OCI-LY3 (cell line): ENCODE measurements around the gene PRSS33.

Source experiments
- H2AFZ ChIP-seq: fragments of 200-600, 300-600 bp; shearing (Covaris generic); 2 replicates; pipeline ENCODE4 v1.6.0; 2014; ENCODE audit warnings: antibody characterized with exemption, low read depth, low read length
- H3K27ac ChIP-seq: fragments of 200-600, 300-600 bp; sonication (generic); 2 replicates; pipeline ENCODE4 v1.5.1; 2014; ENCODE audit warnings: mild to moderate bottlenecking, low read length, moderate library complexity, mixed read lengths
- H3K27me3 ChIP-seq: fragments of 200-600, 300-600 bp; sonication (generic); 2 replicates; pipeline ENCODE4 v1.6.1; 2014; ENCODE audit warnings: low read depth, low read length, mixed read lengths
- H3K36me3 ChIP-seq: fragments of 200-600, 300-600 bp; sonication (generic); replicated peaks from 2 replicates; pipeline ENCODE3; 2014; ENCODE audit warnings: low read depth, low read length, mixed read lengths
- H3K4me1 ChIP-seq: fragments of 300-600, 200-600 bp; sonication (generic); 2 replicates; pipeline ENCODE4 v1.6.1; 2014; ENCODE audit warnings: low read length, mixed read lengths
- H3K4me2 ChIP-seq: fragments of 200-600, 300-600 bp; sonication (generic); 2 replicates; pipeline ENCODE4 v1.6.1; 2014; ENCODE audit warnings: low read length, mixed read lengths
- H3K4me3 ChIP-seq: fragments of 300-600, 200-600 bp; sonication (generic); 2 replicates; pipeline ENCODE4 v1.5.1; 2014; ENCODE audit warnings: antibody characterized with exemption, mild to moderate bottlenecking, low read length, moderate library complexity
- H3K79me2 ChIP-seq: fragments of 300-600, 200-600 bp; shearing (Covaris generic); 2 replicates; pipeline ENCODE4 v1.6.1; 2014; ENCODE audit warnings: mild to moderate bottlenecking, low read length, mixed read lengths
- H3K9ac ChIP-seq: fragments of 300-600, 200-600 bp; shearing (Covaris generic); 2 replicates; pipeline ENCODE4 v1.6.0; 2014; ENCODE audit warnings: mild to moderate bottlenecking, low read length, moderate library complexity
- H3K9me3 ChIP-seq: fragments of 200-600, 300-600 bp; shearing (Covaris generic); 2 replicates; pipeline ENCODE4 v1.6.1; 2014; ENCODE audit warnings: low read length, mixed read lengths; ENCODE audit not compliant: insufficient read depth
- H4K20me1 ChIP-seq: fragments of 200-600, 300-600 bp; sonication (generic); 2 replicates; pipeline ENCODE4 v1.6.1; 2016; ENCODE audit warnings: low read length, mixed read lengths; ENCODE audit not compliant: insufficient read depth
- EZH2phosphoT487 ChIP-seq: fragments of 200-600 bp; shearing (Covaris generic); IDR thresholded peaks from 2 replicates; pipeline ENCODE4 v1.6.1; 2018; ENCODE audit warnings: antibody characterized with exemption, mixed run types, low read depth
- TF ChIP-seq, protein P1 (sequence below): fragments of 200-600, 300-600 bp; sonication (generic); IDR thresholded peaks from 2 replicates; pipeline ENCODE4 v1.5.1; 2014; ENCODE audit warnings: antibody characterized with exemption, low read length, low read depth

Gene PRSS33

DNA sequence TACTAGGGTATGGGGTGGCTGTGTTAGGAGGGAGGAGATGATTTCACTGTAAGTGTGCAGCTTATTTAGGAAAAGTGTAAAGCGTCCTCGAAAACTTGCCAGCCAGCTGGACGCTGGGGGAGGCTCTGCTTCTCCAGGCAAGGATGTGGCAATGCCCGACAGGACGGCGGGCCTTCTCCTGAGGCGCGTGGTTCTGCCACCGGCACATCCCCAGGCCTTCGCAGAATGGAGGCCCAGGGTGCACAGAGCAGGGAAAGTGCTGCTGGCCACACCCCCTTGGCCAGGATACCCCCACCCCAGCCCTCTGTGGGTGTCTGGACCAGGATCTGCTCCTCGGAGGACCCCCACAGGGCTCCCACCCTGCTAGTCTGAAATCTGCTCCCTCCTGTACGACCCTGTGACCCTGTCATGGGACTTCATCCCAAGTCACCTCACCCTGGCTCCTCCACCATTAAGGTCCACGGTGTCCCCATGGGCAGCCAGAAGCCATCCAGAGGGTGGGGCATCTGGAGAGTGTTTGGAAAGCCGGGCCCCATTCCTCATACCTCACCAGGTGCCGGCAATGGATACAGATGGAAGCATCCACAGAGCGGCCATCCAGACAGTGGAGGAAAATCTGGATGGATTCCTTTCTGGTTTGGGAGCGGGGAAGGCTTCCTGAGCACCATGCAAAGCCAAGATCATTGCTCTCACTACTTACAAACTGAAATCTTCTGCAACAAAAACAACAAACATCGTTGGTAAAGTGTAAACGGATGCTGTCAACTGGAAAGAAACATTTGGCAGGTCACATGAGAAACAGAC, 44.2 kb downstream of the PRSS33 start:
- Histone ChIP-seq H3K4me2 (no peak overlapping the region), H3K4me1 (no peaks in the 10 kb centered on the region), H3K36me3 (no peaks in the 10 kb centered on the region), H3K79me2 (no peaks in the 10 kb centered on the region), H3K4me3 (no peak overlapping the region), H2AFZ (no peak overlapping the region), H3K9ac (no peak overlapping the region), H3K27ac (no peak overlapping the region), H3K9me3 (no peaks in the 10 kb centered on the region), H3K27me3 (no peaks in the 10 kb centered on the region), H4K20me1 (no peaks in the 10 kb centered on the region)
- TF ChIP-seq EZH2phosphoT487: no peak
- TF ChIP-seq, protein P1, sequence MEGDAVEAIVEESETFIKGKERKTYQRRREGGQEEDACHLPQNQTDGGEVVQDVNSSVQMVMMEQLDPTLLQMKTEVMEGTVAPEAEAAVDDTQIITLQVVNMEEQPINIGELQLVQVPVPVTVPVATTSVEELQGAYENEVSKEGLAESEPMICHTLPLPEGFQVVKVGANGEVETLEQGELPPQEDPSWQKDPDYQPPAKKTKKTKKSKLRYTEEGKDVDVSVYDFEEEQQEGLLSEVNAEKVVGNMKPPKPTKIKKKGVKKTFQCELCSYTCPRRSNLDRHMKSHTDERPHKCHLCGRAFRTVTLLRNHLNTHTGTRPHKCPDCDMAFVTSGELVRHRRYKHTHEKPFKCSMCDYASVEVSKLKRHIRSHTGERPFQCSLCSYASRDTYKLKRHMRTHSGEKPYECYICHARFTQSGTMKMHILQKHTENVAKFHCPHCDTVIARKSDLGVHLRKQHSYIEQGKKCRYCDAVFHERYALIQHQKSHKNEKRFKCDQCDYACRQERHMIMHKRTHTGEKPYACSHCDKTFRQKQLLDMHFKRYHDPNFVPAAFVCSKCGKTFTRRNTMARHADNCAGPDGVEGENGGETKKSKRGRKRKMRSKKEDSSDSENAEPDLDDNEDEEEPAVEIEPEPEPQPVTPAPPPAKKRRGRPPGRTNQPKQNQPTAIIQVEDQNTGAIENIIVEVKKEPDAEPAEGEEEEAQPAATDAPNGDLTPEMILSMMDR: no peak

DNA sequence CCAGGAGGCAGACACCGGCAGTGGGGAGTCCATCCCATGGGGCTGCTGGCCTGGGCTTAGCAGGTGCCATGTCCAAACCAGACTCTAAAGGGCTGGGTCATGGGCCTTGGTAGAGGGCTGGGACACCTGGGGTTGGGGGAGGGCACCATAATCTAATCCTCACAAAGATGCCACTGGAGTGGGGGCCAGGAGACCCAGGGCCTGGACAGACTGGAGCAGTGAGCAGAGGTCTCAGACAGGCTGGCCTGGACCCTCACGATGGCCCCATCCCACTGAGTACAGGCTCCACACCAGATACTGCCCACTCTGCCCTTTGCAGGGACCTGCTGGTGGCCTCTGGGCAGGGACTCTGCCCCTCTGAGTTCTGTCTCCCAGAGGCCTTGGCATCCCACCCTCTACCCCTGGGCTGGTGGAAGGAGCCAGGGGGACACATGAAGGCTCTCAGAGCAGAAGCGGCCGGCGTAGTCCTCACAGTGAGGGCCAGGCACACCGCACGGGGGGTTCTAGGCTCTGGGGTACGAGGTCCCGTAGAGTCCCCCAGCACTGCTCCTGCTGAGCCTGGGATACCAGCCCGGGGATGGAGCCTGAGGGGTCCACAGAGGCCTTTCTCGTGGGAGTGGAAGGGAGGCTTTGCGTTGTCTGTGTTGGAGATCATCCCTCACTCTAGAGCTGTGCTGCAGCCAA, 44.9 kb downstream of the PRSS33 start:
- Histone ChIP-seq H4K20me1 (no peaks in the 10 kb centered on the region), H2AFZ (no peak overlapping the region), H3K9me3 (no peaks in the 10 kb centered on the region), H3K4me2 (no peak overlapping the region), H3K4me1 (no peaks in the 10 kb centered on the region), H3K79me2 (no peaks in the 10 kb centered on the region), H3K27ac (no peak overlapping the region), H3K4me3 (no peak overlapping the region), H3K9ac (no peak overlapping the region), H3K36me3 (no peaks in the 10 kb centered on the region), H3K27me3 (no peaks in the 10 kb centered on the region)
- no peak for TF ChIP-seq EZH2phosphoT487
- TF ChIP-seq, protein P1: no peak

DNA sequence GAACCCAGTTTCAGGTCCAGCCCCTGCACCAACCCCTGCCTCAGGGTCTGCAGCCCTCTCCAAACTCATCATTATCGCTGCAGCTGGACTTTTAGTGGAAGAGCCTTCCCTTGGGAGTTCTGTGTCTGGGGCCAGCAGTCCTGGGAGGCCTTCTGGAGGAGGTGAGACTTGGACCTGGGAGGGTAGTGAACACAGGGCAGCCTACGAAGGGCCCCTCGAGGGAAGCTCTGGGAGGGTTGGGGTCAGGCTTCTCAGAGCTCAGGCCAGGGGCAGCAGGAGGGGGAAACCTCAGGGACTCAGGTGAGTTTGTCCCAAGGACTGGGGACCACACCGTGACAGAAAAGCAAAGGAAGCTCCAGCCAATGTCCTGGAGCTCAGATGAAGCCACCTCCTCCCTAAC, 46.2 kb downstream of the PRSS33 start:
- TF ChIP-seq EZH2phosphoT487: no peak
- TF ChIP-seq, protein P1: no peak
- H3K9ac ChIP-seq: no peak overlapping the region
- no peaks in the 10 kb centered on the region for H3K9me3 ChIP-seq
- no peak overlapping the region for H3K4me3 ChIP-seq
- no peak overlapping the region for H3K4me2 ChIP-seq
- no peaks in the 10 kb centered on the region for H3K4me1 ChIP-seq
- H3K36me3 ChIP-seq: no peaks in the 10 kb centered on the region
- H3K27ac ChIP-seq: no peak overlapping the region
- no peaks in the 10 kb centered on the region for H4K20me1 ChIP-seq
- no peaks in the 10 kb centered on the region for H3K27me3 ChIP-seq
- no peaks in the 10 kb centered on the region for H3K79me2 ChIP-seq
- no peak overlapping the region for H2AFZ ChIP-seq

DNA sequence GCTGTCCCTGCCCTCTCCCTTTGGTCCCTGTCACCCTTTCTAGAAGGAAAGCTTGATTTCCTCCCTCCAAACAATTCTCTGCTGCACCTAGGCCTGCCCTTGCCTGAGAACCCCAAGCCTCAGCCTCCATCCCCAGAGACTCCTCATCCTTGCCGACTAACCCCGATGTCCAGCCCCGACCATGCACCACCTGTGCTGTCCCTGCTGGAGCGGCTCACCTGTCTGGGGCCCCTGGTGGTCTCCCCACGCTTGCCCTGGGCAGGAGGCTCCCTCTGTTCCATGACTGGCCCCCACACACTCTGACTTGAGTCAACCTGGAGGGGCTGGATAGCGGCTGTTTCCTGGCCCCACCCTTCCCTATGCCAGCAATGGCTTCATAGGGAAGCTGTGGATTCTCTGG, 46.9 kb downstream of the PRSS33 start:
- Histone ChIP-seq H3K9ac (no peak overlapping the region), H2AFZ (no peak overlapping the region), H4K20me1 (no peaks in the 10 kb centered on the region), H3K9me3 (no peaks in the 10 kb centered on the region), H3K4me2 (no peak overlapping the region), H3K79me2 (no peaks in the 10 kb centered on the region), H3K36me3 (no peaks in the 10 kb centered on the region), H3K27me3 (no peaks in the 10 kb centered on the region), H3K27ac (no peak overlapping the region), H3K4me3 (no peak overlapping the region), H3K4me1 (no peaks in the 10 kb centered on the region)
- no peak for TF ChIP-seq EZH2phosphoT487
- TF ChIP-seq, protein P1: no peak
